Superior temporal gyrus (tissue), 1 donor: Measurements from ENCODE around the gene DSCAM.
"Not testable (repeated sequence)": the region's sequence is repeated elsewhere in the genome, so short reads cannot be mapped to it uniquely, and the experiment has no call there.

Experiments
- DNase-seq: peaks from one replicate; pipeline ENCODE4 v3.0.0-alpha.2; 2016; ENCODE audit errors: extremely low spot score

DSCAM gene

DNA sequence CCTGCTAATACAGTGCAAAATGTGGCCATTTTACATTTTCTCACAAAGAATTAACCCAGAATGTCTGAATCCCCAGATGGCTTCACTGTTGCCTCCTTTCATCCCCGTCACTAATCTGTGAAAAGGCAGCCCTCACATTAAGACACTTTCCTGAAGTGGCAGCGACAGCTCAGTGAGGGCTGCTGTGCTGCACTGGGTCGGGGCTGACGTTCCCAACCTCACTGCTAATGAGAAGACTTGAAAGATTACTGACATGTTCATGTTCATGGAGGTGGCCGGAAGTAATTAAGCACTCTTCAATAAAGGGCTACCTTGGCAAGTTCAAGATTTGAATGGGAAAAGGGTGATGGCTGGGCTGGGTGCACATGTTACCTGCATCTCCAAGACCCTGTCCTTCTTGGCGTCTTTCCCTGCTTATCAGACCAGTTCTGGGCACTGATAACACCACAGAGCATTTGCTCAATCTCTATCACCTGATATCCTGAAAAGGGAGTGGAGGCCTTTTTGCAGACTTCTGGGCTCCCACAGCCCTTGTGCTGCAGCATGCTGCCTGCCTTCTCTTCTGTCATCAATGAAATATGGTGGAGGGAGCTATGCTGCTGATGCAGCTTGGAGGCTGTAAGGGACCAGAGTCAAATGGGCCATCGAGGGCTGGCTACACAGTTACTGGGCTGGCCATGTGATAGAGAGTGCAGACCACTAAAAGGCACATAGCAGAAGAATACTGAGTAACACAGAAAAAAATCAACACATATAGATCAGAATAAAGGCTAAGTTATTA lies 596.3 kb downstream of the DSCAM start:
- no peak for DNase-seq

DNA sequence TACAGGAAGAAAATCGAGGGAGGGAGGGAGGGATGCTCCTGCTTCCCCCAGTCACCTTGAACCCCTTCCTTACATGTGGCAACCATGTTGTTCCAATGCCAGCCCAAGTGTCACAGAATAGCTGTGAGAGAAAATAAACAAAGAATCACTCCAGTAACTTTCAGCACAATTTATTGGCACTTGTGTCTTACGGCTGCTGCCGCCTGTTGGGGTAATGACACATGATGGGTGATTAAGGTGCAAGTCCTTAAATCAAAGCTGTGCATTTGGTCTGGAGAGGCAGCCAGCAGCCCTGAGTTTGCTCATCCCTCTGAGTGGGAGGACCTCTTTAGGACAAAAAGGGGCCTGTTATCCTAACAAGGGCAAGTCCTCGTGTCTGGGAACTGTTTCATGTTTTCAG lies 602.0 kb downstream of the DSCAM start:
- no peak for DNase-seq

DNA sequence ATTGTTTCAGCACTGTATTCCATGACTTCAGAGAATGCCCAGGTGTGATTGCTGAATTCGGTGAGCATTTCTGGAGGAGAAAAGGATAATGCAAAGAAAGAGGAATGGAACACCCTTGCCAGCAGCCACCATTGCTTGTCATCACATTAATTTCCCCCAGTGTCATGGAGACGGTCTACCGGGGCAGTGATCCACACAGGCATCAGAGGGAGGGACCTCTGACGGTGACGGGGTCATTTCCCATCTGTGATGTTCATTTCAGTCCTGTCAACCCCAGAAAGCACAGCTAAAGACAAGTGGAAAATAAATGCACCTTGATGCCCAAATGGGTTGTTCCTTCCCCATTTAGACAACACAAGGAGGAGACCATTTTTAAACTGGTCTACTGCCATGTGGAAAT lies 603.3 kb downstream of the DSCAM start:
- DNase-seq, result no peak

GRCh38 chr21:40242586-40243265 lies 604.2 kb downstream of the DSCAM start:
- no peak for DNase-seq

- no peak for DNase-seq
These were observed 611.4 kb downstream of the DSCAM start for GRCh38 chr21:40235528-40235927.

DNA sequence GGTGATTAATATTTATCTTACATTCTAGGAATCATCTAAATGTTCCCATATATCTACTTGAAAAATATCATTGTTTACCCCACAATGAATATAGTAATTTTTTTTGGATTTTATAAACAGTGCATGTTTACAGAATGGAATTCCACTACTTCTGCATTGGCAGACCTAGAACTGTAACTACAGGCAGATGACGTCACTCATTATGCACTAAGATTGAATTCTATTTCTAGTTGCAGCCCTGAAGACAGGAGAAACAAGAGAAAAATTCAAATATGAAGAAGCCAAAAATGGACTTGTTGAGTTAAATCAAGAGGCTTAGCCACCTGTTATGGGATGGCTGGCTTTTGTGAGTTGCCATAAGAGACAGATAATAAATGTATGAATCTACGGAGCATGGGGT lies 615.0 kb downstream of the DSCAM start:
- no peak for DNase-seq

DNA sequence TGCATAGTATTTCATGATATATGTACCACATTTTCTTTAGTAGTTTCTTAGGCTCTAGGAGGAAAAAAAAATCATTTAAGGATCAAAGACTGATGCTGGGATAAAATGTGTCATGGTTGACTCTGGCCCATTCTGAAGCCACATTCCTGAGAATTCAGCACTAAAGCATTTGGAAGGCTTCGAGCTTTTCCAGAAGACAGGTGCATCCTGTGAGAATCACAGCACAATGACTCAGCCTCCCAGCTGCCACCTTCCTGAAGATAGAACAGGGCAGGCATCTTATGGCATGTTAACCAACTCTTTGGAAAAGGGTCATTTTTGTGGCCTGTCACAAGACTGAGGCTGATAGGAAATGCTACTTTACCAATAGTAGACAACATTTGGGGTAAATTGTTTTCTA lies 619.9 kb downstream of the DSCAM start:
- no peak for DNase-seq

- DNase-seq, result no peak
These were observed 631.0 kb downstream of the DSCAM start for GRCh38 chr21:40215941-40216340.

DNA sequence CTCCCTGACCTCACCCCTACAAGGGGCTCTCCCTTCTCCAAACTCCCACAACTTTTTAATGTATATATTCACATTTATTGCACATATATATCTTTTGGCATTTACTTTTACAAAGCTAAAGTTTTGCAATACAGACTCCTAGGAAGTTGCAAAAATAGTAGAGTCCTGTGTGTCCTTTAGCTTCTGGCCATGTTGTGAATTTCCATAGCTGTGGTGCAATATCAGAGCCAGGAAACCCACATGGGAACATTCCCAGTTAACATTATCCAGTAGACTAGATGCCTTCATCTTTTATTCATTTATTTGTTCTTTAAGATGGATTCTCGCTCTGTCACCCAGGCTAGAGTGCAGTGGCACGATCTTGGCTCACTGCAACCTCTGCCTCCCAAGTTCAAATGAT lies 636.7 kb downstream of the DSCAM start:
- no peak for DNase-seq

- DNase-seq, result no peak
These were observed 638.0 kb downstream of the DSCAM start for GRCh38 chr21:40208948-40209345.

DNA sequence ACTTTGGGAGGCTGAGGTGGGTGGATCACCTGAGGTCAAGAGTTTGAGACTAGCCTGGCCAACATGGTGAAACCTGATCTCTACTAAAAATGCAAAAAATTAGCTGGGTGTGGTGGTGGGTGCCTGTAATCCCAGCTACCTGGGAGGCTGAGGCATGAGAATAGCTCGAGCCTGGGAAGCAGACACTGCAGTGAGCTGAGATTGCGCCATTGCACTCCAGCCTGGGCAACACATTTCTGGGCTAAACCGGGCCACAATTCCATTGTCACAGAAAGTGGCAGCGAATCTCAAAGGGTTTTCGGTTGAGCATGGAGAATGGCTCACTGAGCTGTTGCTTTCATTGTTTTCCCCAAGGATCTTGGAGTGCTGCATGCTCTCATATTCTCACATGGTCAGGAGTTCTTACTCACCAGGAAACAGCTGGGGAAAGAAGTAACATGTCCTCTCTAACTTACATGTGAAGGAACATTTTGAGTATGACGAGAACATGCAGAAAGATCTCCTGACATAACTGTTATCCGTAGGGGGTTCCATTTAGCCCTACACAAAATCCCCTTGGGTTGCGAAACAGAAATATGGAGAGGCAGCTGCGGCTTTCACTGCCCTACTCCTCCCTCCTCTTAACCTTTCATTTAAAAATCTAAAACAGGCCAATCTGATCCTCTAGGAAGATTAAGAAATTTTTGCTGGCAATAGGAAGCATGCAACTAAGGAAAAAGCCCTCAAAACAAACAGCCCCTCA lies 638.6 kb downstream of the DSCAM start:
- DNase-seq, result no peak

DNA sequence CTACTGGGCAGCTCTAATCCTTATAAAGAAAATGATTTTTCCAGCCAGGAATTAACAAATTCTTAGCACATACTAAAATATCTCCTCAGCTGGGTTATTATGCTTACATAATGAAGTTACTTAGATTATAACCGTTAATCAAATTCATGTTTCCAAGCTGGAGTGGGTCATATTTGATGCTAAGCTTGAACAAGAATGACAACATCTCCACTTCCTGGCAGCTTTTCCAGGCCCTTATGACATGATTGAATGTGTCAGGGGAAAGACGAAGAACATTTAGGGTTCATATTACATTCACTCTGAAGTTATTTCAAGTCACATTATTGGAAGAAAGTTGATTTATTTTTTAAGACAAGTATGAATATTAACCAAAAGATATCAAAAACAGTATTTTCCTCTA lies 646.0 kb downstream of the DSCAM start:
- DNase-seq, result no peak

- no peak for DNase-seq
These were observed 646.8 kb downstream of the DSCAM start for GRCh38 chr21:40200126-40200525.

DNA sequence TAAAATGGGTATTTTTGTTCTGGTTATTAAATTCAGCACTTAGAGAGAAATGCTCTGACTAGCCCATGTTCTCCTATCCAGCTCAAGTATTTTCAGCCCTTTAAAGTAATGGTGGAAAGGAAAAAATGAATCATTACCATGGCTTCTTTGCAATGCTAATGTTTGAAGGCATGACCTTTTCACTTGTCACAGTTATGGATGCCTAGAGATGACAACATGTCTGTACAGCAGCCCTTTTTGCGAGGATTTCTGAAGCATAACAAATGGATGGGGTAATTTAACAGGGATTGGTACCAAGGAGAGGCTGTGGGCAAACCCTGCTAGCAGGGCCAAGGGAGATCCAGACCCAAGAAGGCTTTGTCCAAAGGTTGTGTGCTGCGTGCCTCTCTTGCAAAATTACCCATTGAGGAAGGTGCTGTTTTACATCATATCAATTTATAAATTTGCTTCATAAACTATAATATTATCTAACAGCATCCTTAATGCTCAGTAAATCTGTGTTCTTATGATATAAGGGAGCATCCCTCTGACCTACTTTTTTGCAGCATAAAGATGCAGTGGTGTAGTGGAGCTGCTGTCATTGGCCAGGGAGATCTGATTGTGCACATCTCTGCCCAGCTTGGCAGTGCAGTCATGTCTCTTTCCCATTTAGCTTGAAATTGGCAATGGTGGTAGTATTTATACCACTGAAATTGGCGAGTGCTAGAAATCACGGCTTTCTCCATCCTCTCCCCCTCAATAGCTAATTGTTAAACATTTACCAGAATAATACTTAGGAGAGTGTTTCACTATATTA lies 652.6 kb downstream of the DSCAM start:
- peak; percentile 30 for DNase-seq

DNA sequence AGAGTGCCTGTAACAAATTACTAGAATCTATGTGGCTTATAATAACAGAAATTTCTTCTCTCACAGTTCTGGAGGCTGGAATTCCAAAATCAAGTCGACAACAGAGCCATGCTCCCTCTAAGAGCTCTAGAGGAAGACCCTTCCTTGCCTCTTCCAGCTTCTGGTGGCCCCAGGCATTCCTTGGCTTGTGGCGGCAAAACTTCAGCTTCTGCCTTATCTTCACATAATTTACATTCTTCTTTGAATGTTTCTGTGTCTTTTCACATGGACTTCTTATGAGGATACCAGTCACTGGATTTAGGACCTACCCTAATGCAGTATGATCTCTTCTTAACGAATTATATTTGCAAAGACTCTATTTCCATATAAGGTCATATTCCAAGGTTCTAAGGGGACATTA lies 655.3 kb downstream of the DSCAM start:
- no peak for DNase-seq

DNA sequence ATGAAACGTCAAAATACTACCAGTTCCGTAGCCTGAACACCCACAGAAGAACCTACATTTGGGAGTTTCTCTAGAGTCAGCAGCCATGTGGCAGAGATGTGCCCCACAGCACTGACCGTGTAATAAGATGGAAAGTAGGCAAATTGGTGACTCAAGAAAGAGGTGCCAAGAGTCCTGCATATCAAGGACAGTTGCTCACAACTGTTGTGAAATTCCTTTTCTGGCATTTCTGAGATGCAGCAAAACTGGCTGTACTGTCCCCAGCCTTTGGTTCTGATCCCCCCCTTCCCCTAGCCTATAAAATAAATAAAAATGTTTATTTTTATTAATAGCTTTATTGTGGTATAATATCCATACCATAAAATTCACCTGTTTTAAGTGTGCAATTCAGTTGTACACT lies 655.8 kb downstream of the DSCAM start:
- DNase-seq, result no peak

GRCh38 chr21:40187946-40188654 lies 658.9 kb downstream of the DSCAM start:
- no peak for DNase-seq

DNA sequence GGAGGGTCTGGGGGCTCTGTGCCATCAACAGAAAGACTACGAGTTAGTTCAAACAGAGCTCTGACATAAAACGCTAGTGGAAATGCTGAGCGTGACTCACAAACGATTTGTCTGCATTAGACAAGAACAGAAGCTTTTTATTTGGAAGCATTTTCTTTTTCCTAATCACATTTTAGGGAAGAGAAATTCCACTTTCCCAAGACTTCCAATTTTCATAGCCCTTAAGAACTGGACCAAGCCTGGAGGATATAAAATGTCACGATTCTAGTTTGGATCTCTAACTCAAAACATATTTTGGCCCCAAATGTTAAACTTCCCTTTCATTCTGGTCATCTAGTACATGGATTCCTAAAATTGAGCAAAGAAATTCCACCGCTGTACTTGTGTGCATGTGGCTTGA lies 659.7 kb downstream of the DSCAM start:
- DNase-seq, result no peak

DNA sequence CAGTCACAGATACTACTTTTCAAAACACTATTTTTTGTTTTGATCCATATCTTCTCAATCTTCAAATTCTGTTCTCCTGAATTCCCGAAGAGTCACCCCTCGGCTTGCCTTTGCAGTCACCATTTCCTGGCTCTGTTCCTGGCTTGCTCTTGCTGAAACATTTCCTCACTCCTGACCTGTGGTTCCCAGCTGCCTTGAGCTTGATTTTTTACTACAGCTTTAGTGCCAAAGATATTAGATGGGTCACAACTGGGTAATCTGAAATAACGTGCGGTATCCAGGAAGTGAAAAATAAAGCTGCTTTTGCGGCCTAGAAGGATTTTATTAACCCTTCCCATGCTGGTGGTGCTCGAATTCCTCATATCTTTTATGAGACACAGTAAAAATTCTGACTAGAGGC lies 660.9 kb downstream of the DSCAM start:
- no peak for DNase-seq

DNA sequence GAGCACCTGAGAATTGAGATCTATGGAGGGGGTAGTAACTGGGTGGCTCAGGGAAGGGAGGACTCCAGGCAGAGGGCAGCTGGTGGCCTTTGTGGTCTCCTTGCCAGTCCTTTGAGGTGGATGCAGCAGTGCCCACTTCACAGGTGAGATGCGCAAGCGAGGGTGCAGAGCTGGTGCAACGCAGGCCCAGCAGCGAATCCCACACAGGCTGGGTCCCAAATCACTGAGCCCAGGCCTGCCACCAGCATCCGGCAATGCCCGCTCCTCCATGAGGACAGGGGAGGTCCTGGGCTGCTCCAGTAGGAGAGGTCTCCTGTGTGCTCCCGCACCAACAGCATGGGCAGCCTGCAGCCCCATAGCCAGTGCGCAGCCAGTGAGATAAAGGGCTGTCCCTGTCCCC lies 661.8 kb downstream of the DSCAM start:
- DNase-seq, result no peak

DNA sequence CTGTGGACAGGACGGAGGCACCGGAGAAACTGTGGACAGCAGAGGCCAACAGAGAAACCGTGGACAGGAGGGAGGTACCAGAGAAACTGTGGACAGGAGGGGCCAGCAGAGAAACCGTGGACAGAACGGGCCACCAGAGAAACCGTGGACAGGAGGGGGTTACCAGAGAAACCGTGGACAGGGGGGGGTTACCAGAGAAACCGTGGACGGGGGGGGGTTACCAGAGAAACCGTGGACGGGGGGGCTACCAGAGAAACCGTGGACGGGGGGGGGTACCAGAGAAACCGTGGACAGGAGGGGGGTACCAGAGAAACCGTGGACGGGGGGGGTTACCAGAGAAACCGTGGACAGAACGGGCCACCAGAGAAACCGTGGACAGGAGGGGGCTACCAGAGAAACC lies 664.5 kb downstream of the DSCAM start:
- DNase-seq, result not testable (repeated sequence)
